OCI-LY7 (cell line): ENCODE results near the gene MAP6. TPM values are rescaled to one million over a fixed set of nuclear protein-coding genes. Genes with fewer than 3 reads are reported as not detected.

Experiments
- BruUV-seq: library from RNA; stranded (reverse); fragments of 400-500 nt; replicated peaks from 2 replicates; lab custom pipeline; 2021; lab: Mats Ljungman, UMichigan
- CTCF ChIA-PET: fragments of 300-600 bp; sonication (Branson Sonifier 250); formaldehyde crosslinking; loops from one replicate; lab custom pipeline; 2022; ENCODE audit warnings: antibody characterized with exemption; ENCODE audit not compliant: unreplicated experiment; lab: Charles Lee
- POLR2A ChIA-PET: fragments of 300-600 bp; sonication (Branson Sonifier 250); formaldehyde crosslinking; loops from one replicate; lab custom pipeline; 2022; ENCODE audit warnings: antibody characterized with exemption; lab: Charles Lee
- DNase-seq: peaks from one replicate; pipeline ENCODE4 v3.0.0-alpha.2; 2015; ENCODE audit warnings: low spot score
- H2AFZ ChIP-seq: fragments of 200-600 bp; sonication (generic), shearing (Covaris generic); 2 replicates; pipeline ENCODE4 v1.6.1; 2014; ENCODE audit warnings: mild to moderate bottlenecking, antibody characterized with exemption, low read length, moderate library complexity
- H3K27ac ChIP-seq: fragments of 200-600 bp; sonication (generic); 2 replicates; pipeline ENCODE4 v1.5.1; 2014; ENCODE audit warnings: mixed run types, low read depth, mild to moderate bottlenecking, moderate library complexity, low read length, inconsistent platforms; ENCODE audit not compliant: poor library complexity, severe bottlenecking
- H3K36me3 ChIP-seq: fragments of 200-600 bp; sonication (generic); 2 replicates; pipeline ENCODE4 v1.6.1; 2014; ENCODE audit warnings: mild to moderate bottlenecking, antibody characterized with exemption, low read length, moderate library complexity, mixed read lengths; ENCODE audit not compliant: insufficient read depth
- H3K4me1 ChIP-seq: fragments of 200-600 bp; sonication (generic); 2 replicates; pipeline ENCODE4 v1.5.1; 2014; ENCODE audit warnings: mild to moderate bottlenecking, low read length; ENCODE audit not compliant: insufficient read depth, poor library complexity, severe bottlenecking
- H3K4me2 ChIP-seq: fragments of 200-600 bp; sonication (generic); 2 replicates; pipeline ENCODE4 v1.6.1; 2014; ENCODE audit warnings: mild to moderate bottlenecking, low read length
- H3K4me3 ChIP-seq: fragments of 200-600 bp; sonication (generic); 2 replicates; pipeline ENCODE4 v1.5.1; 2014; ENCODE audit warnings: mild to moderate bottlenecking, low read depth, low read length; ENCODE audit not compliant: poor library complexity, severe bottlenecking
- H3K79me2 ChIP-seq: fragments of 200-600 bp; sonication (generic); 2 replicates; pipeline ENCODE4 v1.6.1; 2016; ENCODE audit warnings: low read depth, mild to moderate bottlenecking, low read length, moderate library complexity, mixed read lengths; ENCODE audit not compliant: insufficient read depth
- H3K9me2 ChIP-seq: fragments of 200-600 bp; sonication (generic); 2 replicates; pipeline ENCODE4 v1.6.1; 2016; ENCODE audit warnings: mild to moderate bottlenecking, low read length, mixed read lengths; ENCODE audit not compliant: insufficient read depth
- H3K9me3 ChIP-seq: fragments of 200-600 bp; sonication (generic); 2 replicates; pipeline ENCODE4 v1.6.1; 2014; ENCODE audit warnings: mild to moderate bottlenecking, mixed run types, low read length, mixed read lengths
- H4K20me1 ChIP-seq: fragments of 200-600 bp; sonication (generic); 2 replicates; pipeline ENCODE4 v1.6.1; 2014; ENCODE audit warnings: mild to moderate bottlenecking, antibody characterized with exemption, low read length, moderate library complexity, mixed read lengths; ENCODE audit not compliant: insufficient read depth
- EZH2phosphoT487 ChIP-seq: fragments of 200-600 bp; sonication (generic); IDR thresholded peaks from 2 replicates; pipeline ENCODE4 v1.6.1; 2018; ENCODE audit warnings: low read depth, borderline replicate concordance, mild to moderate bottlenecking, mixed run types, antibody characterized with exemption, low read length, moderate library complexity, mixed read lengths
- intact Hi-C: fragments of 100-400 bp; cut with micrococcal nuclease; formaldehyde crosslinking; loops from one replicate; pipeline ENCODE4 v1.10.0; 2022; ENCODE audit not compliant: unreplicated experiment
- total RNA-seq, 2 experiments: library from RNA; depleted of rRNA in 1 of 2; stranded (reverse); fragments of >200 nt in 1 of 2; shearing (Covaris generic) in 1 of 2; gene quantifications; 2 replicates each; pipeline ENCODE4 v1.2.3, GENCODE V29; 2014 to 2022
- TF ChIP-seq, protein P1 (sequence below): fragments of 200-600 bp; sonication (generic); conservative IDR thresholded peaks from 2 replicates; pipeline ENCODE4 v1.5.1; 2014; ENCODE audit warnings: mild to moderate bottlenecking, antibody characterized with exemption, low read length, moderate library complexity, mixed read lengths

The MAP6 gene
- total RNA-seq, 2 experiments from 2014 or later, result not detected

DNA sequence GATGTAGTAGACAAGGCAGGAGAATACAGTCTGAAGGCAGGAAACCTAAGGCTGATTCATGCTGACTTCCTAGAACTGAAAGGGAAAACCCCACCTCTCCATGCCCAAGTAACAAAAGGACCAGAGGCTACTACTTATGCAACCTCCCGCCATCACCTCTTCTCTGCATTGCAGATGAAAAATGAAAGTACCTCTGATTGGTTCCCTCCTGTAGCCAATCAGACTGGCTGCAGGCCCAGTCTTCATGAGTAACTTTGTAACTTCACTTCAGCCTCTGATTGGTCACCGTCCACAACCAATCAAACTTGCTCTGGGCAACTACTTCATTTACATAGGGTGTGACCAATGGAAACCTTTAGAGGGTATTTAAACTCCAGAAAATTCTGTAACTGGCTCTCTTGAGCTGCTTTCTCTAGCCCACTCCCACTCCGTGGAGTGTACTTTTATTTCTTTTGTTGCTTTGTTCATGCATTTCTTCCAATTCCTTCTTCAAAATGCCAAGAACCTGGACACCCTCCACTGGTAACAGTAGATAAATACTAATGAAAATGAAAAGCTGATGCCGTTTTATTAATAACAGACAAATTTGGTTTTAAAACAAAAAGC, 5.2 kb upstream of the MAP6 start:
- H3K4me1 ChIP-seq, result no peaks in the 10 kb centered on the region
- BruUV-seq, result no TSS peak
- intact Hi-C loops, result no loop called here
- no peaks in the 10 kb centered on the region for H4K20me1 ChIP-seq
- H2AFZ ChIP-seq, result no peak overlapping the region
- no peak overlapping the region for H3K4me2 ChIP-seq
- H3K9me3 ChIP-seq, result no peaks in the 10 kb centered on the region
- no peaks in the 10 kb centered on the region for H3K36me3 ChIP-seq
- no peak overlapping the region for H3K4me3 ChIP-seq
- DNase-seq, result peak; percentile 10
- POLR2A ChIA-PET, result interaction anchor here (1.1 kb wide), 1 partner anchor 9 kb away, joined by 6 read pairs; no protein-coding TSS in a partner anchor
- no peak overlapping the region for H3K27ac ChIP-seq
- TF ChIP-seq EZH2phosphoT487, result no peak
- TF ChIP-seq, protein P1, sequence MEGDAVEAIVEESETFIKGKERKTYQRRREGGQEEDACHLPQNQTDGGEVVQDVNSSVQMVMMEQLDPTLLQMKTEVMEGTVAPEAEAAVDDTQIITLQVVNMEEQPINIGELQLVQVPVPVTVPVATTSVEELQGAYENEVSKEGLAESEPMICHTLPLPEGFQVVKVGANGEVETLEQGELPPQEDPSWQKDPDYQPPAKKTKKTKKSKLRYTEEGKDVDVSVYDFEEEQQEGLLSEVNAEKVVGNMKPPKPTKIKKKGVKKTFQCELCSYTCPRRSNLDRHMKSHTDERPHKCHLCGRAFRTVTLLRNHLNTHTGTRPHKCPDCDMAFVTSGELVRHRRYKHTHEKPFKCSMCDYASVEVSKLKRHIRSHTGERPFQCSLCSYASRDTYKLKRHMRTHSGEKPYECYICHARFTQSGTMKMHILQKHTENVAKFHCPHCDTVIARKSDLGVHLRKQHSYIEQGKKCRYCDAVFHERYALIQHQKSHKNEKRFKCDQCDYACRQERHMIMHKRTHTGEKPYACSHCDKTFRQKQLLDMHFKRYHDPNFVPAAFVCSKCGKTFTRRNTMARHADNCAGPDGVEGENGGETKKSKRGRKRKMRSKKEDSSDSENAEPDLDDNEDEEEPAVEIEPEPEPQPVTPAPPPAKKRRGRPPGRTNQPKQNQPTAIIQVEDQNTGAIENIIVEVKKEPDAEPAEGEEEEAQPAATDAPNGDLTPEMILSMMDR, result no peak
- no peaks in the 10 kb centered on the region for H3K9me2 ChIP-seq
- no peaks in the 10 kb centered on the region for H3K79me2 ChIP-seq
- CTCF ChIA-PET, result no interaction called here

DNA sequence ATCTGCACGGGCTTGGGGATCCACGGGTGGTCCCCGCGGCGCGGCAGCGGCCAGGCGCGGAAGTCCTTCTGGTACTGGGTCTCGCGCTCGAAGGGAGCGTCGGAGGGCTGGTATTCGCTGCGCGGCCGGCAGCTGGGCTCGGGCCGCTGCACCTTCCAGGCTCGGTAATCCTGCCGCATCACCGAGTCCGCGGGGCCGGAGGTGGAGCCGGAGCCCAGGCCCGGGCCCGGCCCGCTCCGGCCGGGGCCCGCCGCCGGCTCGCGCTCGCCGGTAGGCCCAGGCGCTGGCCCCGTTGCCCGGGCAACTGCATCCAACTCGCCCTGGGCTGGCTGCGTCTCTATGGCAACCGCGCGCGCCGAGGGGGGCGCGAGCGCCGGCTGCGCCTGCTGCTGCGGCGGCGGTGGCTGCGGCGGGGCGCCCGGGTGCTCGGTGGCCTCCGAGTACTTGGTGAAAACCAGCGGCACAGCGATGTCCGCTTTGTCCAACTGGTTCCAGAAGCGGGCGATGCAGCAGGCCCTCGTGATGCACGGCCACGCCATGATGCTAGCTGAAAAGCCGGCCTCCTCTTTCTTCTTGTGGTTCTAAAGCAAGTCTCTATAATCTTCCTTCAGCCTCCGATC, 897 bp downstream of the MAP6 start:
- Histone ChIP-seq H3K36me3 (no peaks in the 10 kb centered on the region), H3K4me3 (no peak overlapping the region), H2AFZ (no peak overlapping the region), H4K20me1 (no peaks in the 10 kb centered on the region), H3K9me3 (no peaks in the 10 kb centered on the region), H3K4me1 (no peaks in the 10 kb centered on the region), H3K27ac (no peak overlapping the region), H3K9me2 (no peaks in the 10 kb centered on the region), H3K79me2 (no peaks in the 10 kb centered on the region), H3K4me2 (no peak overlapping the region)
- TF ChIP-seq EZH2phosphoT487, result no peak
- intact Hi-C loops, result no loop called here
- ChIA-PET CTCF (no interaction called here), POLR2A (no interaction called here)
- DNase-seq, result no peak
- BruUV-seq, result no TSS peak

DNA sequence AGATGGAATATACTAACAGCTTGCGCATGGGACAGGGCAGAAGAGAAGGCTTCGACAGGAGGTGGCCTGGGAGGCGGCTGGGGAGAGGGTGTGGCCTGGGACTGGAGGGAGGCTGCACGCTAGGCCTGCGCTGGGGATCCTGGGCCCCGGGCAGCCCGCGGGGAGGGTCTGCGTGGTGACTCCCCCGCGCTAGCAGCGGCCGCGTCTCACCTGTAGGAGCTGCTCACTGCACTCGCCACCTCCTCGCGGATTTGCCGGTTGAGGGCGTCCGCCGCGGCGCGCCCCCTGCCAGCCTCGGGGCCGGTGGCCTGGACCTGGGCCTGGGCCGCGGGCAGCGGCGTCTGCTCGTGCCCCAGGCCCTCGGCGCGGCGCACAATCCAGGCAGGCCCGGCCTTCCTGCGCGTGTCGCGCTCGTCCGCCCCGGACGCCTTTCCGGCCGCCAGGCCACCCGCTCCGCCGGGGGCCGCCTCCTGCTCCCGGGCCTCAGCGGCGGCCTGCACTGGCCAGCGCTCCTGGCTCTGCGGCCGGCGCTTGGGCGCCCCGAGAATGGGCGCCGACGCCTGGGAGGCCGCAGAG, 1.5 kb downstream of the MAP6 start:
- Histone ChIP-seq H3K9me3 (no peaks in the 10 kb centered on the region), H3K9me2 (no peaks in the 10 kb centered on the region), H3K4me2 (no peak overlapping the region), H3K27ac (no peak overlapping the region), H4K20me1 (no peaks in the 10 kb centered on the region), H3K36me3 (no peaks in the 10 kb centered on the region), H3K4me3 (no peak overlapping the region), H2AFZ (no peak overlapping the region), H3K4me1 (no peaks in the 10 kb centered on the region), H3K79me2 (no peaks in the 10 kb centered on the region)
- DNase-seq, result no peak
- intact Hi-C loops, result no loop called here
- POLR2A ChIA-PET, result interaction anchor here (1.6 kb wide), 1 partner anchor 11 kb away, joined by 3 read pairs; no protein-coding TSS in a partner anchor
- CTCF ChIA-PET, result no interaction called here
- no TSS peak for BruUV-seq
- TF ChIP-seq, protein P1, result no peak
- TF ChIP-seq EZH2phosphoT487, result no peak
